HG03378 (cell line): ENCODE results near the gene B3GNT3.

Experiments
- ATAC-seq: cut with Tn5 transposase; IDR thresholded peaks from one replicate; pipeline ENCODE4 v1.9.1; 2021; ENCODE audit warnings: mild to moderate bottlenecking, moderate library complexity; ENCODE audit not compliant: unreplicated experiment

B3GNT3 gene, protein sequence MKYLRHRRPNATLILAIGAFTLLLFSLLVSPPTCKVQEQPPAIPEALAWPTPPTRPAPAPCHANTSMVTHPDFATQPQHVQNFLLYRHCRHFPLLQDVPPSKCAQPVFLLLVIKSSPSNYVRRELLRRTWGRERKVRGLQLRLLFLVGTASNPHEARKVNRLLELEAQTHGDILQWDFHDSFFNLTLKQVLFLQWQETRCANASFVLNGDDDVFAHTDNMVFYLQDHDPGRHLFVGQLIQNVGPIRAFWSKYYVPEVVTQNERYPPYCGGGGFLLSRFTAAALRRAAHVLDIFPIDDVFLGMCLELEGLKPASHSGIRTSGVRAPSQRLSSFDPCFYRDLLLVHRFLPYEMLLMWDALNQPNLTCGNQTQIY

DNA sequence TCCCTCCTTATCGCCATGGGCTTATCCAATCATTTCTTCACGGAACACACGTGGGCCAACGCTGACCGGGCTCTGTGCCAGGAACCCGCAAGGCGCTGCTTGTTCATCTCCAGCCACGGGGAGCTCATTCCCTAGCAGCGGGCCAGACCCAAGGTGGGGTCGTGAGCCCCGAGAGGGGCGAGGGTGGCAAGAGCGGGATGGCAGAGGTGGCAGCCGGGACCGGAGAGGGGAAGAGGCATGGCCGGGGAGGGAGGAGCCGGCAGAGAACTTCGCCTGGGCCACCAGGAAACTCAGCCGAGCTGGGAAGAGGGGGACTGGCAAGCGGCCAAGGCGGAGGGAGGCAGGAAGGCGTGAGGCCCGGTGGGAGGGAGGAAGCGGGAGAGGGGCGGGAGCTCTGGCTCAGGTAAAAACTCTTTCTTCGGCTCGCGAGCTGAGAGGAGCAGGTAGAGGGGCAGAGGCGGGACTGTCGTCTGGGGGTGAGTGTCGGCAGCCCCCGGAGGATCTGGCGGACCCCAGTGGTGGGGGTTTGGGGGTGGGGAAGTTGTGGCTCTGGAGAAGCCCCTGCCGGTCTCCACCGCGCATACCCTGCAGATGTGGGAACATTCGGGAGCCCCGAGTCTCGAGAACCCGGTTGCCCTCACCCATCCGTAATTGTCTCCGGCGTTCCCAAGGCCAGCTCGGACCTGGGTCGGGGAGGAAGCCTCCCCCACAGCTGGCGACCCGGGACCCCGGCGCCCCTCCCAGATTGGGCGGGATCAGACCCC, at the start of gene B3GNT3:
TSS of gene B3GNT3 (plus strand) at position 408 of the 764 bp plus-strand sequence. CDS start 12,670 bp downstream, outside the sequence.
- no peak for ATAC-seq

DNA sequence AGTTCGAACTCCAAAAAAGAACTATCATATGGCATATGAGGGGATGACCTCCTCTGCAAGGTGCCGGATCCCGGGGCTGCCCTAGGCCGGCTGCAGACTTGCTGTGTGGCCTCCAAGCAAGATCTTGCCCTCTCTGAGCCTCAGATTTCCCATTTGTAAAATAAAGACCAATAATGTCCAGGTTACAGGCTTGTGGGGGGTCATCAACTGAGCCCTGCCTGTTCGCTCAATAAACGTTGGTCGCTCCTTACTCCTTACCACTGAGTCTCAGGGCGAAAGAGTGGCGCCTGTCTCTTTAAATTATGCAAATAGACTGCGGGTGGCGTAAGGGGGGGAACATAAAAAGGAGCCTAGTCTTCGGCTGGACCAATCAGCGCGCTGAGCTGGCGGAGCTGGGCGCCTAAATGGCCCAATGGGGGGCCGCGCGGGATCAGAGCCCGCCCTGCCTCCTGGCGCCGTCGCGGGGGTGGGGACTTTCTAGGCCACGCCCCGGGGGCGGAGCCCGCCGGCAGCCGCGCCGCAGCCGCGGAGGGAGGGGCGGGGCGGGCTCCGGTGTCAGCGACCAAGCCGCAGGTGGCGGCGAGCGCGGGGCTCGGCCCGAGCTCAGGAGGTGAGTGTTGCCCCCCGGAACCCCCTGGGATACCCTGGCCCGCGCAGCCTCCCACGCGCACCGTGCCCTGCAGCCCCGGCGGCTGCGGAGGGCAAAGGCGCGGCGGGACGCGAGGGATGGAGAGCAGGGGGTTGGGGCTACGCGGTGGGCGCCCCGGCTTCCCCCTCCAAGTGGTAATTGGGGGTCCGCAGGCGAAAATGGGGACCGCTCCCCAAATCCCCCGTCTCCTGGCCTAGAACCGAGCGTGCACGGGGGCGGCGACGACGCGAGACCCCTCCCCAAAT, 47.5 kb upstream of the B3GNT3 start:
- peak; percentile 43 for ATAC-seq

DNA sequence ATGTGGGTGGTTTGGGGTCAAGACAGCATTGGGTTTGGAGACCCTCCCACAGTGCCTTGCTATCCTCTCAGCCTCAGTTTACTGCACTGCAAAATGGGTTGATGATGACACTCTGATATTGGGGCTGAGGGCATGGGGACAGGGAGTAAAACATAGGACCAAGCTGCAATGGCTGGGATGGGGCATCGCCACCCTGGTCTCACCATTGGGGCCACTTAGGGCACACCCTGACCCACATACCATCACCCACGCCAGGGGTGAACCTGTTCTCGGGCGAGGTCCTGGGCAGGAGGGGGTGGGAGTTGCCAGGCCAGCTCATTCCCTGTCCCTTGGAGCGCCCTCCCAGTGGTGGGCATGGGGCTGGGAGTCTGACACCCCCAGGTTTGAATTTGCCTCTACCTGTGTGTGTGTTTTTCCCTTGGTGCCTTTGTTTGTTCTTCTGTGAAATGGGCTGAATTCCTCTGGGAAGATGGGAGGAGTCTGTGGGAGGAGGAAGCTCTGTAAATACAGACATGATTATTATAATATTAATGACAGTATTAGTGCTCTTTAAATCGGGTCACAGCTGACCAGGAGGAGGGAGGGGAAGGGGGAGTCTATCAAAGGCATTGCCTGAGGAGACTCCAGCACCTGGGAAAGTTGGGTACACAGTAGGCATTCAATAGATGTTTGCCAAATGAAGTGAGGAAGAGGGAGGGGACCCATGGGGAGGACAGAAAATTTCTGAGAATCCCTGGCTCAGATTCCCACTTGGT, 45.9 kb upstream of the B3GNT3 start:
- ATAC-seq, result no peak

DNA sequence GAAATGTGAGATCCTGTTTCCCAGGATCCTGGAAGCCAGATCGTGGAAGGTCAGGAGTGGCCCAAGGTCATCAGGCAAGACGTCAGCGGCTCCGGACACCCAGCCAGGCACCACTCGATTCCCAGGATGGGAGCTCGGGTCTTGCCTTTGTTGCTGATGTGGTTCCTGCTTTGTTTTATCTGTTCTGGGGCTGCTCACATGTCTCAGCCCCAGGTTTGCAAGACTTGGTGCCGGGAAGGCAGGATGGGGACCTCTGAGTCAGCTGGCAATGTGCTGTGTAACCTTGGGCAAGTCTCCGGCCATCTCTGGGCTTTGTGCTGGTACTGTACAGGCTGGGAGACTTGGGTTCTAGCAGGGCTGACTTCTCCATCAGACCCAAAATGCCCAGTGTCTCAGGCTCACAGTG, 45.0 kb upstream of the B3GNT3 start:
- ATAC-seq, result no peak

DNA sequence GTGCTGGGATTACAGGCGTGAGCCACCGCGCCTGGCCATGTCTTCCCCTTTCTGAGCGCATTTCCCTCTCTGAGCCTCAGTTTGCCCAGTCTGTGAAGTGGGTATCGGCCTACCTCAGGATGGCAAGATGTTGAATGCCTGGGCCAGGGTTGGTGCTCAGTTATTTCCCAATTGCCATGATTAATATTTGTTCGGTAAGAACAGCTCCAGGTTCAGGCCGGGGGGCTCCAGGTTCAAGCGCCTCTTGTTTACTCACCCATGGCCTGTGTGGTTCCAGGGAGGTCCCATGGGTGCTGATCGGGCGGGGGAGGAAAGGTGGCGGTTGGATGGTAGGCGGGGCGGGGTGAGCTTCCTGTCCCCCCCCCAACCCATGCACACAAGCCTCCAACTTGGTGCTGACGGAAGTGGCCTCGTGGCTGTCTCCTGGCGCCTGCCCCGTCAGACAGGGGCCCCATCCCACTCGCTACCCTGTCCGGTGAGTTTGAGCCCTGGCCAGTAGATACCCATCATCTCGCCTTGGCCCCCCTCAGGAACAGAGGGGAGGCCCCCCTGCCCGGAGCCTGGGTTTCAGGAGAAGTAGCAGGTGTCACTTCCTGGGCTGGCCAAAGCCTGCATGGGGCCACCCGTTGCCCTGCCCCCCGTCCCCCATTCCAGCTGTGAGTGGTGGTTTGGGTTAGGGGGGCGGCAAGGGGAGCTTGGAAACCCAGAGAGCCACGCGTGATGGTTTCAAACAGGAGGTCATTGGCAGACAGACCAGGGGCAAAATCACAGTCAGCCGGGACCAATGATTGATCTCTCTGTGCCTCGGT, 43.6 kb upstream of the B3GNT3 start, which contains the start of gene FCHO1:
TSS of gene FCHO1 (plus strand) at position 375 of the 809 bp plus-strand sequence. CDS start 3,688 bp downstream, outside the sequence.
- ATAC-seq, result no peak

DNA sequence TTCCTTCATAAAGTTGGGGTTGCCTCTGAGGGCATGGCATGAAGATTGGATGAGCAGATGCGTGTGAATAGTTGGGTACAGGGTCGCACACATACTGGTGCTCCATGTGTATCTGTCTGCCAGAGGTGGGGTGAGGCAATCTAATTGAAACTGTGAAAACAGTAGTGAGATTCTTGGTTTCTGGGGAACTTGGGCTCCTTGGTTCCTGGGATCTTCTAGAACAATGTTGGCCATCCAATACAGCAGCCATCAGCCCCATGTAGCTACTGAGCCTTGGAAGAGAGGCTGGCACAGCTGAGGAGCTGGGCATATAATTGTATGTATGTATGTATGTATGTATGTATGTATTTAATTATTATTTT, 43.0 kb upstream of the B3GNT3 start:
- no peak for ATAC-seq

DNA sequence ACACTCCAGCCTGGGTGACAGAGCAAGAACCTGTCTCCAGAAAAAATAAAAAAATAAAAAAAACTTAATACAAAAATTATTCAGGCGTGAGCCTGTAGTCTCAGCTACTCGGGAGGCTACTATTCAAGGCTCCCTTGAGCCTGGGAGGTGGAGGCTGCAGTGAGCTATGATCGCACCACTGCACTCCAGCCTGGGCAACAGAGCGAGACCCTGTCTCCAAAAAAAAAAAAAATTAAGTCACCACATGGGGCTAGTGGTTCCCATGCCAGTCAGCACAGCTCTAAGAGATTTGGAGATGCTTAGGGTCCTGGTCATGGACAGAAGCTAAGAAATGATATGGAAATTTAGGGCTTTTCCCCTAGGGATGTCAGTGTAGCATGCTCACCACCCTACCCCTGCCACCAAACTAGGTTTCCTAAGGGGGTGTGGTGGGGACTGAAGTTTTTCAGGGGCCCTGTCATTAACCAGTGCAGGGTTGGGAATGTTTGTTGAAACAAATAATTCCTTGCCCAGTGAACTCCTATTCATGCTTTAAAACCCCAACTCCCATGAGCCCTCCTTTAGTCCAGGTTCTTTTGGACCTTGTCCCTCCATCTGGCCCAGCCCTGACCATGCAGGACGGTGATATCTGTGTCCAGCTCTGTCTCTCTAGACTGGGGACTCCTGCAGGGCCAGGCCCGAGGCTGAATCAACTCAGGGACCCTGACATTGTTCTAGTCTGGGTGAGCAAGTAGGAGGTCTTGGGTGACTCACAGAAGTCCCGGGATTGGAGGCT, 41.9 kb upstream of the B3GNT3 start:
- ATAC-seq, result no peak

DNA sequence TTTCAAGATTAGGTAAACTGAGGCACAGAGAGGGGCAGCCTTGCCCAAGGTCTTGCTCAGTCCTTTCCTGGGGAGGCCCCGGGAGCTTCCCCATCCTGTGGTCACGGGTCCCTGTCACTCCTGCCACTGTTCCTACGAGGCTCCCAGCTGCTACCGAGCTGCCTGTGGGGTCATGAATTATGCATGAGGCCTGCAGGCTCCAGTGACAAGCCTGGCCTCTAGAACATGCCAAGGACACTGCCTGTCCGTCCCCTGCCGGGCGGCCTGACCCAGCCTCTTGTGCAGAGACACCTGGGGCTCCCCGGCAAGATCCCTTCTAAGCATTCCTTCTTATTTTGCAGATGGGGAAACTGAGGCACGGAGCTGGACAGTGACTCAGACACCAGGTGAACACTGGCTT, 41.0 kb upstream of the B3GNT3 start:
- no peak for ATAC-seq

DNA sequence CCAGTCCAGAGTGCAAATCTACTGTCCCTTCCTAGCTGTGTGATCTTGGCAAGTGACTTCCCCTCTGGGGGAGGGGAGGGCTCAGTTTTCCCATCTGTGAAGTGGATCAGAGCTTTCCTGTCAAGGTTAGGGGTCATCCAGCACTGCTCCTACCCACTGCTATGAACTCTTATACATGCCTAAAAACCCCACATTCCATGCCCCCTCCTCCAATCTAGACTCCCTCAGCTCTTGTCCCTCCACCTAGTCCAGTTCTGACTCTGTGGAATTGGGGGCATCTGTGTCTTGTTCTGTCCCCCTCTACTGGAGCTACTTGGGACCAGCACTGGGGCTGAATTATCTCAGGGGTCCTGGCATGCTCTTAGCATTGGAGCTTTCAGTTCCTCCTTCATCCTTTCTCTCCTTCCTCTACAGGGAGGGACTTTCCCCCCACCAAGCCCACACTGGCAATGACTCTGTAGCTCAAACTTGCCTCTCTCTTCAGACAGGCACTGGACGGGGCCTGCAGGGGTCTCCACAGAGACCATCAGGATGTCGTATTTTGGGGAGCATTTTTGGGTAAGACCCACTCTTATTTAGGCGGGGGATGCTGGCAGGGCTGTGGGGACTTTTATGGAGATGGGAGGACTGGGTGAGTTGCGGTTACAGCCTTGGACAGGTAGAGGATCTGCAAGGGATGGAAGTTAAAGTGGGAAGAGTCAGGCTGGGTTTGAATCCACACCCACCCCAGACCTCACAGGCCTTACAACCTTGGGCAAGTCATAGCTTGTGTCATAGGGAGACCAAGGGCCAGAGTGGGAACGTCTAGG, 40.1 kb upstream of the B3GNT3 start:
- no peak for ATAC-seq

DNA sequence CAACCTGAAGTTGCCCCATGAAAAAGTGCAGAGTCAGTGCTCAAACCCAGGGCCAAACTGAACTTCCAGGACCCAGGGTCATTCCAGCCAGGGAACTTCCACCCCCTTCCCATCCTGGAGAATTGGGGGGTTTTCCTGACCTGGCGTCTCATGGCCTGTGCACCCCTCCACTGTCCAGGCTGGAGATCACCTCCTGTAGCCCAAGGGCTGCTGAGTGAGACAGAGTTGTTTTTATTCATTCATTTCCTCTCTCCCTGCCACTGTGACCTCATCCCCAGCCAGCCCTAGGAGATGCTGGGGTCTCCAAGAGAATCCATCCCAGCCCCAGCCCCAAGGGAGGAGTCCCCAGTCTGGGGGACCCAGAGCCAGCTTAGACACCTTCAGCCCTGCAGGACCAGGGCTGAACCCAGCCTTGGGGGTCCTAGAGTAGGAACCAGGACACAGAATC, 39.5 kb upstream of the B3GNT3 start:
- no peak for ATAC-seq

DNA sequence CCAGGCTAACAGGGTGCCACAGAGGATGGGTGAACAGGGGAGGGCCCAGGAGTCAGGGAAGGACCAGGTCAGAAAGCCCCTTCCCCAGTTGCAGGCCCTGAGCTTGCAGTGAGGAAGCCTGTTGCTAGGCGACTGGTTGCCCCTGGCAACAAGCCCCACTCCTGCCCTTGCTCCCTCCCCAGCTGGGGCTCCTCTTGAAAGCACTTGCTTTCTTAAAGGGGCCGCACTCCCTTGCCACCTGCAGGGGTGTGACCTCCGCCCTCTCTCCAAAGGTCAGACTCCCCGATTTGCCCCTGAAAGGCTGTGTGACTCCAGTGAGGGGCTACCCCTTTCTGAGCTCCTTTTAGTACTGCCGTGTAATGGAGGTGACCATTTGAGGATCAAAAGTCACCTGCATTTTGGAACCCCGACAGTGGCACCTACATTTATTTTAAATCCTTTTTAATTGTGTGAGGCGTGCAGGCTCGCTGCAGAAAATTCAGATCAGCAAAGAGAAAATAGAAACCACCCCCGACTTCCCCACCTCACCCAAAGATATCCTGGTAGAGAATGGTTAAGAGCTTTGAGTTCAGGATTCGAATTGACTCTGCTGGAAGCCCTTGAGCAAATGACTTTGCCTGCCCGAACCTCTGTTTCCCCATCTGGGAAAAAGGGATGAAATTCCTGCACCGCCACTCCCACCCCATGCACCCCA, 38.8 kb upstream of the B3GNT3 start:
- no peak for ATAC-seq

DNA sequence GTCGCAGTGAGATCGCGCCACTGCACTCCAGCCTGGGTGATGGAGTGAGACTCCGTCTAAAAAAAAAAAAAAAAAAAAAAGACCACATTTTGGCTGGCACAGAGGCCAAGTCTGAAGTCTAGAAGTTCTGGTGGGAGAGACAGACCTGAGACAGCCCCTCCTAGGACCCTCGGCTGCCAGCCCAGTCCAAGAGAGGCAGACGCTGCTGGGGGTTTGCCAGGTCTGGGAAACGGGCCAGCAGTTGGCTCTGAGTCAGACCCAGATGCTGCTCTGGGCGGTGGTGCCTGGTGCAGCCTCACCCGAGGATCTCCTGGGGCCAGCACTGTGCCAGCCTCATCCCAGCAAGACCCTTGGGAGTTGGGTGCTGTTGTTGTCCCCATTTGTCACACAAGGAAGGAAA, 37.8 kb upstream of the B3GNT3 start:
- ATAC-seq, result no peak

DNA sequence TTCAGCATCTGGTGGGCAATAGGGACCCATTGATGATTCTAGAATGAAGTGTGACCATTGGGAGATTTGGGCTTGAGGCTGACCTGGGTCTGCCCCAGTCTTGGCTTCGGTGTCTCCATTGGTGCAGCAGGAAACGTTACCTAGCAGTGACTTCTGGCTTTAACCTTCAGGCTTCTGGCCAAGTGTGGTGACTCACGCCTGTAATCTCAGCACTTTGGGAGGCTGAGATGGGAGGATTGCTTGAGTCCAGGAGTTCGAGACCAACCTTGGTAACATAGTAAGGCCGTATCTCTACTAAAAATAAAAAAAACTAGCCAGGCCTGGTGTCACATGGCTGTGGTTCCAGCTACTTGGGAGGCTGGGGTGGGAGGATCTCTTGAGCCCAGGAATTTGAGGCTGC, 36.4 kb upstream of the B3GNT3 start:
- no peak for ATAC-seq

DNA sequence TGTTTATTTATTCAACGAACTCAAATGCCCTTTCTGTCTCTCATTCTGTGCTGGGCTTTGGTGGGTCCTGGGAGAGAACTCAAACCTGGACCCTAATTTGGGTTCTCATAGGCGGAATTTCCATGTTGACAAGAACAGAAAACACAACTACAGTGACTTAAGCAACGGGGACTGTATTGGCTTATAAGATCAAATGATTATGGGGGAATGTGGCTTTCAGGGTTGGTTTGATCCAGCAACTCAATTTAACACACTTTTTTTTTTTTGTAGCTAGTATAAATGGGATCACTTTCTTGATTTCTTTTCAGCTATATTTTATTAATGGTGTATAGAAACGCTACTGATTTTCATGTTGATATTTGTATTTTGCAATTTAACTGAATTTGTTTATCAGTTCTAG, 33.8 kb upstream of the B3GNT3 start:
- ATAC-seq, result no peak

DNA sequence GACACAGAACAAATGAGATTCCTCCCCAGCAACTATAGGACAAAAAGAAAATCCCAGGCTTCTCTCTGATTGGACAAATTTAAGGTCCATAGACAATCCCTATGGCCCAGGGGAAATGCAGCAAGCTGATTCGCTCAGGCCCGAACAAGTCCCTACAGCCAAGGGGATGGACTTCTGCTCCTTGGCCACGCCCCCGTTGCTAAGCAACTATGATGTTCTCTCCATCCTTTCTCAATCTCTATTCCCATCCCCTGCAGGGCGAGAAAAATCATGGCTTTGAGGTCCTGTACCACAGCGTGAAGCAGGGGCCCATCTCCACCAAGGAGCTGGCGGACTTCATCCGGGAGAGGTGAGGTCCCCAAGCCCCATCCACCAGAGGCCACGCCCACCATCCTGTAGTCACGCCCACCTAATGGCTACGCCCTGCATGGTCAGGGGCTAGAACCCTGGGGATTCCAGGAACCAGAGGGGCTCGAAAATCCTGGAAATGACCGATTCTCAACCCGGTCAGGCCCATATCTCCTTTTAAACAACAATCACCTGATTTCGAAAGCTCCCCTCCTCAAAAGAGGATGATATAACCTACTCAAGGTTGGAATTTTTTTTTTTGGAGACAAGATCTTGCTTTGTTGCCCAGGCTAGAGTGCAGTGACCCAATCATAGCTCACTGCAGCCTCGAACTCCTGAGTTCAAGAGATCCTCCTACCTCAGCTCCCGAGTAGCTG, 32.3 kb upstream of the B3GNT3 start:
- ATAC-seq, result no peak

DNA sequence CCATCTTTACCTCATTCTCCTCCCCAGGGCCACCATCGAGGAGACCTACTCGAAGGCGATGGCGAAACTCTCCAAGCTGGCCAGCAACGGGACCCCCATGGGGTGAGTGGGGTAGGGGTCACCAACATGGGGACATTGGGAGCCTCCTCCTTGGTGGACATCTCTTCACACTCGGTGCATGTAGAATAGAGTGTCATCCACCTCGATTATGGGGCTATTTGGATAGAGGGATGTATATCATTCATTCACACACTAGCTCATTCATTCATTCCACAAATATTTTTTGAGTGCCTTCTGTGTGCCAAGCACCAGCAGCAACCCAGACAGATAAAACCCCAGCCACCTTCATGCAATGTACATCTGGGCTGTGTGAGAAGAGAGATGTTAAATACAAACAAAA, 30.6 kb upstream of the B3GNT3 start:
- no peak for ATAC-seq
